Kidney (tissue), 14 donors: ENCODE data around the gene MARCHF9. TPM values are rescaled to one million over a fixed set of nuclear protein-coding genes. Genes with fewer than 3 reads are reported as not detected.

Source experiments
- DNase-seq, 5 donors: peaks; one replicate each; pipeline ENCODE4 v3.0.0-alpha.2; 2013 to 2020
- FAIRE-seq: peaks from 2 replicates; lab custom pipeline; 2012; peaks lifted over from hg19 to GRCh38; lab: Jason Lieb, UNC
- H3K27ac ChIP-seq, 2 donors: one replicate each; pipeline ENCODE4 v1.7.0; 2013; ENCODE audit warnings: low read depth in 2 of 2, low read length in 2 of 2, inconsistent platforms in 1 of 2
- H3K27me3 ChIP-seq: one replicate; pipeline ENCODE4 v1.7.1; 2013; ENCODE audit warnings: low read length, inconsistent platforms; ENCODE audit not compliant: control insufficient read depth, insufficient read depth
- H3K36me3 ChIP-seq, 3 donors: one replicate each; pipeline versions ENCODE4 v1.7.0 to v1.7.1; 2013; ENCODE audit warnings: low read length in 3 of 3, control low read depth in 1 of 3, inconsistent platforms in 1 of 3; ENCODE audit not compliant: insufficient read depth in 3 of 3, control insufficient read depth in 2 of 3
- H3K4me1 ChIP-seq, 3 donors: one replicate each; pipeline versions ENCODE4 v1.7.0 to v1.7.1; 2013; ENCODE audit warnings: low read length in 3 of 3, inconsistent platforms in 1 of 3, low read depth in 1 of 3; ENCODE audit not compliant: control insufficient read depth in 2 of 3, insufficient read depth in 2 of 3
- H3K4me3 ChIP-seq, 3 donors: one replicate each; pipeline versions ENCODE4 v1.7.0 to v1.8.1; 2013; ENCODE audit warnings: low read length in 3 of 3, control low read depth in 1 of 3, inconsistent platforms in 1 of 3
- H3K9ac ChIP-seq, 3 donors: one replicate each; pipeline versions ENCODE4 v1.7.0 to v1.7.1; 2013; ENCODE audit warnings: low read length in 3 of 3, control low read depth in 1 of 3, inconsistent platforms in 1 of 3
- H3K9me3 ChIP-seq, 3 donors: one replicate each; pipeline versions ENCODE4 v1.7.0 to v1.7.1; 2013; ENCODE audit warnings: low read length in 3 of 3, control low read depth in 1 of 3, inconsistent platforms in 1 of 3; ENCODE audit not compliant: control insufficient read depth in 2 of 3, insufficient read depth in 1 of 3
- intact Hi-C: fragments of 100-400 bp; cut with DNase I; formaldehyde crosslinking; loops from one replicate; pipeline ENCODE4 v1.11.1; 2022
- polyA plus RNA-seq: library from polyadenylated mRNA; stranded (reverse); fragments of 350-450 nt; fragmentation: Illumina TruSeq; extraction: RNeasy Lipid Tissue Mini Kit (QIAGEN cat#74804); gene quantifications from one replicate; pipeline ENCODE4 v1.2.3, GENCODE V29; 2014; ENCODE audit warnings: low read depth, low replicate concordance; ENCODE audit not compliant: insufficient read depth
- total RNA-seq: library from RNA; stranded (reverse); fragmentation: NEBNext Ultra II Directional; extraction: Animal tissue kit (Norgen Biotek cat#: 25700); gene quantifications from one replicate; pipeline ENCODE4 v1.2.1, GENCODE V29; 2021
- TF ChIP-seq, protein P1 (sequence below): IDR thresholded peaks from 3 replicates; pipeline ENCODE4 v1.5.1; 2012; ENCODE audit warnings: mild to moderate bottlenecking, moderate library complexity, borderline replicate concordance; ENCODE audit not compliant: insufficient read depth; ENCODE audit errors: extremely low read depth
- donor health status: control.
- donor health status: control.
- donor health status: control.
- donor health status: control.
- donor health status: control.
- donor health status: DM: yes; HTN: yes; CAD: no.
- donor health status: Normal renal cell carcinoma (clear cell type).

Gene MARCHF9
- total and polyA plus RNA-seq, 2 donors from 2014 or later: 22.9 to 38.4 TPM

GRCh38 chr12:57724936-57725740 is 29.8 kb upstream of the MARCHF9 start:
- Histone ChIP-seq H3K9me3 (no peaks in the 10 kb centered on the region), H3K36me3 (peaks cover 0 to 7% (median 0%) of the 10 kb centered on the region in 3 donors), H3K9ac (no peak overlapping the region), H3K27ac (no peak overlapping the region), H3K4me3 (no peak overlapping the region), H3K4me1 (peaks cover 0 to 12% (median 0%) of the 10 kb centered on the region in 3 donors), H3K27me3 (no peaks in the 10 kb centered on the region)
- FAIRE-seq (no peak), DNase-seq (no peak)
- intact Hi-C loops: no loop called here
- TF ChIP-seq, protein P1, sequence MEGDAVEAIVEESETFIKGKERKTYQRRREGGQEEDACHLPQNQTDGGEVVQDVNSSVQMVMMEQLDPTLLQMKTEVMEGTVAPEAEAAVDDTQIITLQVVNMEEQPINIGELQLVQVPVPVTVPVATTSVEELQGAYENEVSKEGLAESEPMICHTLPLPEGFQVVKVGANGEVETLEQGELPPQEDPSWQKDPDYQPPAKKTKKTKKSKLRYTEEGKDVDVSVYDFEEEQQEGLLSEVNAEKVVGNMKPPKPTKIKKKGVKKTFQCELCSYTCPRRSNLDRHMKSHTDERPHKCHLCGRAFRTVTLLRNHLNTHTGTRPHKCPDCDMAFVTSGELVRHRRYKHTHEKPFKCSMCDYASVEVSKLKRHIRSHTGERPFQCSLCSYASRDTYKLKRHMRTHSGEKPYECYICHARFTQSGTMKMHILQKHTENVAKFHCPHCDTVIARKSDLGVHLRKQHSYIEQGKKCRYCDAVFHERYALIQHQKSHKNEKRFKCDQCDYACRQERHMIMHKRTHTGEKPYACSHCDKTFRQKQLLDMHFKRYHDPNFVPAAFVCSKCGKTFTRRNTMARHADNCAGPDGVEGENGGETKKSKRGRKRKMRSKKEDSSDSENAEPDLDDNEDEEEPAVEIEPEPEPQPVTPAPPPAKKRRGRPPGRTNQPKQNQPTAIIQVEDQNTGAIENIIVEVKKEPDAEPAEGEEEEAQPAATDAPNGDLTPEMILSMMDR: no peak

DNA sequence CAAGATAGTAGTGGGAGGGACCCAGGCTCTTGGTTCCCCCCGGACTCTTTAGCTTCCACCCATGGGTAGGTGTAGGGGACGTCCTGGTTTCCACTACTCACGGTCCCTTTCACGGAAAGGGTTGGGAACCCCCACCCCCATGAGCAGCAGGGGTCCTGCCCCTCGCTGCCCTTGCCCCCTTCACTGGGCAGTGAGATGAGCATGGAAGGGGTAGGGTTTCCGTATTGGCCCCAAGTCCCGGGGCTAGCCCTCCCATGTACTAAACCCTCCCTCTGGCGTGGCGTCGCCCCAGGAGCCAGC is 29.1 kb upstream of the MARCHF9 start:
- Histone ChIP-seq H3K36me3 (peaks cover 0 to 5% (median 0%) of the 10 kb centered on the region in 3 donors), H3K9me3 (no peaks in the 10 kb centered on the region), H3K27ac (no peak overlapping the region), H3K4me1 (peaks cover 0 to 12% (median 0%) of the 10 kb centered on the region in 3 donors), H3K27me3 (no peaks in the 10 kb centered on the region), H3K4me3 (peak overlapping the region in 2 of 3 donors; percentile 46 to 69), H3K9ac (no peak overlapping the region)
- intact Hi-C loops: no loop called here
- FAIRE-seq: no peak
- TF ChIP-seq, protein P1: no peak
- DNase-seq: no peak

DNA sequence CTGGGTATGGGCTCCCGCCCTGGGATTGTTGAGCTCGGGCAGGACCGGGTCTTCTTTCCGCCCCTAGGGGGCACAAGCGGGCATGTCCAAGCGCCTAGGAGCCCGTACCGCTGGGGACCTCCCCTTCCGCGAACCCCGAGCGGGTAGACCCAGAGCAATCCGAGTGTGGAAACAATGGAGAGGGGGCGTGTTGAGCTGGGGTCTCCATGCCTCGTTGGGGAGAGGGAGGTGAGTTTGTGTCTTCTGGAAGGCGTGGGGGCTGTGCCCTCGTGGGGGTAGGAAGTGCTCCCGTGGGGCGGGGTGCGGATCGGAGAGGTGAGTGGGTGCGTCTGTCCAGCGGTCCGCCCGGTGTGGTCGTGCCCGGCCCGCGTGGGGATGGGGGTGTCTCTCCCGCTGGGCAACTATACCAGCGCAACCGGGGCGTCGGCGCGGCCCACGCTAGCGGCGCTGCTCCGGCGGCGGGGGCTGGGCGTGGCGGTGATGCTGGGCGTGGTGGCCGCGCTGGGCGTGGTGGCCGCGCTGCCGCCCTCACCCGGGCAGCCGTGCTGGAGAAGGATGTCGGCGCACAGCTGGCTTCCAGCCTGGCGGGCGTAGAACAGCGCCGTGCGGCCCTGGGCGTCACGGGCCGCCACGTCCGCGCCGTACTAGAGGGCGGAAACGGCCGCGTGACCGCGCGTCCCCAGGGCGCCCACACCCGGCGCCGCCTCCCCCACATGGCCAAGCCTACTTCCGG is 28.6 kb upstream of the MARCHF9 start:
- TF ChIP-seq, protein P1: peak; percentile 27
- Histone ChIP-seq H3K27me3 (peaks cover 4% of the 10 kb centered on the region), H3K36me3 (peaks cover 0 to 2% (median 0%) of the 10 kb centered on the region in 3 donors), H3K9me3 (no peaks in the 10 kb centered on the region), H3K27ac (no peak overlapping the region), H3K4me3 (peak overlapping the region; percentile 46 to 69 (median 54)), H3K4me1 (peaks cover 0 to 12% (median 0%) of the 10 kb centered on the region in 3 donors), H3K9ac (peak overlapping the region in 2 of 3 donors; percentile 19 to 51)
- peak; percentile 77 to 93 (median 84) for DNase-seq
- intact Hi-C loops: no loop called here
- no peak for FAIRE-seq
